K562 (cell line): Measurements from ENCODE around the gene NIPAL4.

Experiments used
- ADNP ChIP-seq: fragments of 200-800 bp; sonication (Bioruptor generic); IDR thresholded peaks from 2 replicates; pipeline ENCODE4 v1.6.1; 2016; ENCODE audit warnings: missing genetic modification characterization, missing compliant biosample characterization
- CTCF ChIP-seq, 3 experiments: IDR thresholded peaks in 2 of 3; conservative IDR thresholded peaks in 1 of 3; 2 replicates each; pipeline ENCODE4 v1.5.1; 2011 to 2012; ENCODE audit warnings: low read length in 3 of 3, mild to moderate bottlenecking in 3 of 3, control low read depth in 2 of 3, improper control_type of control experiment in 1 of 3, inconsistent platforms in 1 of 3, low read depth in 1 of 3, mixed read lengths in 1 of 3, moderate library complexity in 1 of 3; ENCODE audit not compliant: insufficient read depth in 2 of 3
- ELK1 ChIP-seq: sonication (generic); formaldehyde crosslinking; IDR thresholded peaks from 2 replicates; pipeline ENCODE4 v1.8.1; 2022; ENCODE audit warnings: missing genetic modification reagents
- FOXA3 ChIP-seq, 2 experiments: fragments of 450-650 bp in 1 of 2; sonication (generic) in 1 of 2; formaldehyde crosslinking; IDR thresholded peaks in 1 of 2; conservative IDR thresholded peaks in 1 of 2; 2 replicates each; pipeline versions ENCODE4 v1.4.0 to v1.8.0; 2020 to 2022; ENCODE audit warnings: mild to moderate bottlenecking in 2 of 2, missing genetic modification reagents in 1 of 2
- FOXJ3 ChIP-seq: sonication (generic); formaldehyde crosslinking; IDR thresholded peaks from 2 replicates; pipeline ENCODE4 v1.4.0; 2020; ENCODE audit warnings: mild to moderate bottlenecking, missing genetic modification reagents
- HDAC1 ChIP-seq, 2 experiments: fragments of 450-650 bp; IDR thresholded peaks; 2 replicates each; pipeline ENCODE4 v1.6.1; 2016 to 2017; ENCODE audit warnings: inconsistent platforms in 1 of 2, mild to moderate bottlenecking in 1 of 2, moderate library complexity in 1 of 2
- HDAC2 ChIP-seq: fragments of 450-650 bp; IDR thresholded peaks from 2 replicates; pipeline ENCODE4 v1.6.1; 2016; ENCODE audit warnings: mild to moderate bottlenecking
- HMGXB4 ChIP-seq: sonication (generic); formaldehyde crosslinking; IDR thresholded peaks from 2 replicates; pipeline ENCODE4 v1.8.1; 2023; ENCODE audit warnings: mild to moderate bottlenecking, missing genetic modification reagents
- JUNB ChIP-seq: fragments of 450-650 bp; formaldehyde crosslinking; conservative IDR thresholded peaks from 2 replicates; pipeline ENCODE4 v1.4.0; 2020; ENCODE audit warnings: mild to moderate bottlenecking
- POLR2AphosphoS5 ChIP-seq: IDR thresholded peaks from 2 replicates; pipeline ENCODE4 v1.6.1; 2011; ENCODE audit warnings: mild to moderate bottlenecking, low read depth, low read length, moderate library complexity; ENCODE audit not compliant: control insufficient read depth, insufficient read depth
- RFX5 ChIP-seq: IDR thresholded peaks from 2 replicates; pipeline ENCODE4 v1.6.1; 2011; ENCODE audit warnings: low read depth, mild to moderate bottlenecking, improper control_type of control experiment, low read length
- SIN3A ChIP-seq, 2 experiments: fragments of 150-350 bp in 1 of 2; IDR thresholded peaks; 2 replicates each; pipeline ENCODE4 v1.6.1; 2011 to 2016; ENCODE audit warnings: borderline replicate concordance in 2 of 2, low read depth in 2 of 2, low read length in 2 of 2, mild to moderate bottlenecking in 2 of 2, moderate library complexity in 2 of 2; ENCODE audit not compliant: control insufficient read depth in 1 of 2
- SIRT6 ChIP-seq: IDR thresholded peaks from one replicate; pipeline ENCODE4 v1.6.1; 2012; ENCODE audit warnings: low read depth, mild to moderate bottlenecking, control low read depth, inconsistent platforms, low read length, moderate library complexity
- ZMIZ1 ChIP-seq, 2 experiments: fragments of 150-350 bp in 1 of 2; IDR thresholded peaks; 2 replicates each; pipeline ENCODE4 v1.6.1; 2012 to 2016; ENCODE audit warnings: low read depth in 2 of 2, low read length in 2 of 2, mild to moderate bottlenecking in 1 of 2, moderate library complexity in 1 of 2

- no peak for TF ChIP-seq FOXJ3 (CRISPR knock-in tag)
- no peak for TF ChIP-seq HDAC1 (IDR thresholded peaks at IDR 0.05)
- TF ChIP-seq RFX5 = no peak
- TF ChIP-seq ZMIZ1 (IDR thresholded peaks at IDR 0.05; ENCODE audit: low read depth in 2 of 2, low read length in 2 of 2) = no peak
- no peak for TF ChIP-seq SIN3A (IDR thresholded peaks at IDR 0.05; ENCODE audit: borderline replicate concordance in 2 of 2, control insufficient read depth in 1 of 2, low read depth in 2 of 2, low read length in 2 of 2)
- TF ChIP-seq JUNB (CRISPR knock-in tag) = no peak
- no peak for TF ChIP-seq SIRT6
- TF ChIP-seq ELK1 = no peak
- no peak for TF ChIP-seq HMGXB4 (CRISPR knock-in tag)
- no peak for TF ChIP-seq CTCF (IDR thresholded peaks at IDR 0.05 in 2 of 3, conservative IDR thresholded peaks at IDR 0.05 in 1 of 3; ENCODE audit: insufficient read depth in 2 of 3, low read depth in 1 of 3, low read length in 3 of 3)
- TF ChIP-seq POLR2AphosphoS5 = no peak
- no peak for TF ChIP-seq FOXA3 (CRISPR knock-in tag; conservative IDR thresholded peaks at IDR 0.05 in 1 of 2, IDR thresholded peaks at IDR 0.05 in 1 of 2)
- TF ChIP-seq HDAC2 = no peak
- no peak for TF ChIP-seq ADNP
Observed at GRCh38 chr5:157463621-157464518, 3.9 kb downstream of the NIPAL4 start.
